Astrocyte of the spinal cord (primary cell): ENCODE measurements around the gene ASIC3.

ENCODE experiments used
- DNase-seq: peaks from one replicate; pipeline ENCODE4 v3.0.0; 2011; ENCODE audit warnings: low read depth, low spot score
- H3K4me3 ChIP-seq: 2 replicates; pipeline ENCODE4 v1.5.1; 2011; ENCODE audit warnings: low read depth, mild to moderate bottlenecking, low read length, moderate library complexity
- CTCF ChIP-seq: IDR thresholded peaks from 2 replicates; pipeline ENCODE4 v1.5.1; 2012; ENCODE audit warnings: low read depth, mild to moderate bottlenecking, low read length, inconsistent platforms
- in situ Hi-C: cut with HindIII; loops from 2 replicates; pipeline ENCODE4 v1.10.0; 2017; ENCODE audit warnings: low sequenced_read_pairs

Gene ASIC3

GRCh38 chr7:151047976-151048815, at the start of gene ASIC3:
ASIC3 (plus strand) TSS chr7:151048531; CDS start chr7:151048886, 355 bp downstream.
- no peak for TF ChIP-seq CTCF
- no peak for DNase-seq
- no peak within 1 kb of the TSS for H3K4me3 ChIP-seq
- in situ Hi-C loops, result no loop called here

- no peak for DNase-seq
- no peak for TF ChIP-seq CTCF
- in situ Hi-C loops, result no loop called here
These were observed 49.3 kb upstream of the ASIC3 start for GRCh38 chr7:150999001-150999400.

GRCh38 chr7:150999497-151000230, 48.7 kb upstream of the ASIC3 start:
- DNase-seq, result no peak
- TF ChIP-seq CTCF, result no peak
- H3K4me3 ChIP-seq, result no peak overlapping the region
- in situ Hi-C loops, result no loop called here

More at GRCh38 chr7:150999001-150999400, 49.3 kb upstream of the ASIC3 start:
- H3K4me3 ChIP-seq, result no peak overlapping the region

- no peak for TF ChIP-seq CTCF
- in situ Hi-C loops, result no loop called here
- no peak overlapping the region for H3K4me3 ChIP-seq
- DNase-seq, result no peak
These were observed 47.3 kb upstream of the ASIC3 start for GRCh38 chr7:151000897-151001495.

- no peak overlapping the region for H3K4me3 ChIP-seq
- in situ Hi-C loops, result no loop called here
- TF ChIP-seq CTCF, result no peak
- no peak for DNase-seq
These were observed 46.8 kb upstream of the ASIC3 start for GRCh38 chr7:151001546-151001945.

GRCh38 chr7:151003572-151003971, 44.8 kb upstream of the ASIC3 start:
- in situ Hi-C loops, result no loop called here
- TF ChIP-seq CTCF, result no peak
- no peak overlapping the region for H3K4me3 ChIP-seq
- no peak for DNase-seq
